Measurements from ENCODE around the gene LRP1. TPM values are rescaled to one million over a fixed set of nuclear protein-coding genes. Genes with fewer than 3 reads are reported as not detected.

Gene LRP1
- total RNA-seq, 1 experiment from 2014 or later = 9.0 TPM

DNA sequence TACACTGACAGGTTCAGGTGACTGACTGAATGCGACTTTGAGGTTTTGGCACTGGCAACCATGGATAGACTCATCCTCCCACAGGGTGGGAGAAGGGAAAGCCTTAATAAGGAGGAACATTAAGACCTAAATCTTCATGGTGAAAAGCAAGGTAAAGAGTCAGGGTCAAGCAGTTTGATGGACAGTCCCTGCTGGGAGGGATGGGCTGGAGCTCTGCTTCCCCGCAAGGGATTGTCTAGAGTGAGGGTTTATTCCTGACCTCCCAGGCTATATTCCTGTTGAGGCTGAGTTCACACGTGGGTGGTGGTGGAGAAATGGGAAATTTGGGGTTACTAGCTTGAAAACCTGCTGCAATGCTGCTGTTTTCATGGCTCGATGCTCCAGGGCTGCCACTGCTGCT, 132.1 kb downstream of the LRP1 start:
- TF ChIP-seq, protein P1, sequence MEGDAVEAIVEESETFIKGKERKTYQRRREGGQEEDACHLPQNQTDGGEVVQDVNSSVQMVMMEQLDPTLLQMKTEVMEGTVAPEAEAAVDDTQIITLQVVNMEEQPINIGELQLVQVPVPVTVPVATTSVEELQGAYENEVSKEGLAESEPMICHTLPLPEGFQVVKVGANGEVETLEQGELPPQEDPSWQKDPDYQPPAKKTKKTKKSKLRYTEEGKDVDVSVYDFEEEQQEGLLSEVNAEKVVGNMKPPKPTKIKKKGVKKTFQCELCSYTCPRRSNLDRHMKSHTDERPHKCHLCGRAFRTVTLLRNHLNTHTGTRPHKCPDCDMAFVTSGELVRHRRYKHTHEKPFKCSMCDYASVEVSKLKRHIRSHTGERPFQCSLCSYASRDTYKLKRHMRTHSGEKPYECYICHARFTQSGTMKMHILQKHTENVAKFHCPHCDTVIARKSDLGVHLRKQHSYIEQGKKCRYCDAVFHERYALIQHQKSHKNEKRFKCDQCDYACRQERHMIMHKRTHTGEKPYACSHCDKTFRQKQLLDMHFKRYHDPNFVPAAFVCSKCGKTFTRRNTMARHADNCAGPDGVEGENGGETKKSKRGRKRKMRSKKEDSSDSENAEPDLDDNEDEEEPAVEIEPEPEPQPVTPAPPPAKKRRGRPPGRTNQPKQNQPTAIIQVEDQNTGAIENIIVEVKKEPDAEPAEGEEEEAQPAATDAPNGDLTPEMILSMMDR (IDR thresholded peaks at IDR 0.05) = no peak
- TF ChIP-seq SIN3A (IDR thresholded peaks at IDR 0.05; ENCODE audit: borderline replicate concordance, insufficient read depth, low read depth, low read length) (no peak), TCF7L2 (IDR thresholded peaks at IDR 0.05; ENCODE audit: low read depth, low read length) (no peak), POLR2AphosphoS5 (IDR thresholded peaks at IDR 0.05; ENCODE audit: low read depth, low read length) (no peak)
- TF ChIP-seq, protein P2, sequence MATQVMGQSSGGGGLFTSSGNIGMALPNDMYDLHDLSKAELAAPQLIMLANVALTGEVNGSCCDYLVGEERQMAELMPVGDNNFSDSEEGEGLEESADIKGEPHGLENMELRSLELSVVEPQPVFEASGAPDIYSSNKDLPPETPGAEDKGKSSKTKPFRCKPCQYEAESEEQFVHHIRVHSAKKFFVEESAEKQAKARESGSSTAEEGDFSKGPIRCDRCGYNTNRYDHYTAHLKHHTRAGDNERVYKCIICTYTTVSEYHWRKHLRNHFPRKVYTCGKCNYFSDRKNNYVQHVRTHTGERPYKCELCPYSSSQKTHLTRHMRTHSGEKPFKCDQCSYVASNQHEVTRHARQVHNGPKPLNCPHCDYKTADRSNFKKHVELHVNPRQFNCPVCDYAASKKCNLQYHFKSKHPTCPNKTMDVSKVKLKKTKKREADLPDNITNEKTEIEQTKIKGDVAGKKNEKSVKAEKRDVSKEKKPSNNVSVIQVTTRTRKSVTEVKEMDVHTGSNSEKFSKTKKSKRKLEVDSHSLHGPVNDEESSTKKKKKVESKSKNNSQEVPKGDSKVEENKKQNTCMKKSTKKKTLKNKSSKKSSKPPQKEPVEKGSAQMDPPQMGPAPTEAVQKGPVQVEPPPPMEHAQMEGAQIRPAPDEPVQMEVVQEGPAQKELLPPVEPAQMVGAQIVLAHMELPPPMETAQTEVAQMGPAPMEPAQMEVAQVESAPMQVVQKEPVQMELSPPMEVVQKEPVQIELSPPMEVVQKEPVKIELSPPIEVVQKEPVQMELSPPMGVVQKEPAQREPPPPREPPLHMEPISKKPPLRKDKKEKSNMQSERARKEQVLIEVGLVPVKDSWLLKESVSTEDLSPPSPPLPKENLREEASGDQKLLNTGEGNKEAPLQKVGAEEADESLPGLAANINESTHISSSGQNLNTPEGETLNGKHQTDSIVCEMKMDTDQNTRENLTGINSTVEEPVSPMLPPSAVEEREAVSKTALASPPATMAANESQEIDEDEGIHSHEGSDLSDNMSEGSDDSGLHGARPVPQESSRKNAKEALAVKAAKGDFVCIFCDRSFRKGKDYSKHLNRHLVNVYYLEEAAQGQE (IDR thresholded peaks at IDR 0.05; ENCODE audit: insufficient read depth in 1 of 2, low read depth in 2 of 2, low read length in 1 of 2) = no peak
- POLR2A ChIA-PET = interaction anchor here (0.6 kb wide), 1 partner anchor 192 kb away, joined by 3 read pairs; no protein-coding TSS in a partner anchor

DNA sequence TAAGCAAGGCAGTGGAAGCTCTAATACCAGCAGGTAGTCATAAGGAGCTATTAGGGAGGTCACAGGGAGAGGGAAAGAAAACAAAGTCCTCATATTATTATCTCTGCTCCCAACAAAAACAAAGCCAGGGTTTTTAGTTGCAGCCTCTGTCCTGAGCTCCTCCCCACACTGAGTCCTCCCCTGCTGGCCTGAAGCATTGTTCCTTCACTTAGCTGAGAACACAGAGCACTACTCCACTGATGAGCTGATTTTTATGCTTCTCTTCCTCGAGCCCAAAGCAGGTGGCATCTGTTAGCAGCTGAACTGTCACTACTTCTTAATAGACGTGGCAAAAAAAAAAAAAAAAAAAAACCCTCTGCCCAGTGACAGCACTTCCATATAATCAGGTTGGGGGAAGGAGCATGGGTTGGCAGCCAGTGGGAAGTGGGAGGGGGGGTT, 133.2 kb downstream of the LRP1 start:
- Histone ChIP-seq H3K36me3 (ENCODE audit: control insufficient read depth, insufficient read depth, low read length) (no peaks in the 10 kb centered on the region), H3K9me3 (ENCODE audit: control insufficient read depth, insufficient read depth, low read depth, low read length) (no peaks in the 10 kb centered on the region), H3K27ac (ENCODE audit: low read length) (no peak overlapping the region), H3K4me3 (ENCODE audit: low read depth in 2 of 2, low read length in 2 of 2) (no peak overlapping the region), H3K27me3 (ENCODE audit: control insufficient read depth, insufficient read depth, low read length) (no peaks in the 10 kb centered on the region), H3K4me1 (ENCODE audit: control insufficient read depth, insufficient read depth, low read length) (no peaks in the 10 kb centered on the region)
- intact Hi-C loops (cut with micrococcal nuclease; ENCODE audit: unreplicated experiment) = loop anchor here (5.0 kb wide), 1 partner anchor 191 kb away; no protein-coding TSS in a partner anchor
- ChIA-PET CTCF (interaction anchor here (0.6 to 1.0 kb wide), 4 partner anchors 17 to 823 kb away, joined by 3 to 8 read pairs (median 4); no protein-coding TSS in a partner anchor), POLR2A (no interaction called here)
- no TSS peak for BruUV-seq (replicated peaks)
- TF ChIP-seq TCF7L2 (IDR thresholded peaks at IDR 0.05; ENCODE audit: low read depth, low read length) (no peak), SIN3A (IDR thresholded peaks at IDR 0.05; ENCODE audit: borderline replicate concordance, insufficient read depth, low read depth, low read length) (no peak), POLR2AphosphoS5 (IDR thresholded peaks at IDR 0.05; ENCODE audit: low read depth, low read length) (no peak)
- TF ChIP-seq, protein P1 (IDR thresholded peaks at IDR 0.05) = no peak
- TF ChIP-seq, protein P2 (IDR thresholded peaks at IDR 0.05; ENCODE audit: insufficient read depth in 1 of 2, low read depth in 2 of 2, low read length in 1 of 2) = no peak
- ATAC-seq = no peak
- in situ Hi-C loops (cut with HindIII; ENCODE audit: low pct_unique_long_range_greater_than_20kb, low sequenced_read_pairs) = no loop called here
- DNase-seq (ENCODE audit: low read depth, low spot score) = no peak

More for the DNA sequence above, 132.1 kb downstream of the LRP1 start:
- no peaks in the 10 kb centered on the region for H3K27me3 ChIP-seq (ENCODE audit: control insufficient read depth, insufficient read depth, low read length)
- no peaks in the 10 kb centered on the region for H3K4me1 ChIP-seq (ENCODE audit: control insufficient read depth, insufficient read depth, low read length)
- in situ Hi-C loops (cut with HindIII; ENCODE audit: low pct_unique_long_range_greater_than_20kb, low sequenced_read_pairs) (no loop called here), intact Hi-C loops (cut with micrococcal nuclease; ENCODE audit: unreplicated experiment) (loop anchor here (5.0 kb wide), 1 partner anchor 192 kb away; no protein-coding TSS in a partner anchor)
- CTCF ChIA-PET = no interaction called here
- no peaks in the 10 kb centered on the region for H3K9me3 ChIP-seq (ENCODE audit: control insufficient read depth, insufficient read depth, low read depth, low read length)
- no peak overlapping the region for H3K4me3 ChIP-seq (ENCODE audit: low read depth in 2 of 2, low read length in 2 of 2)
- no TSS peak for BruUV-seq (replicated peaks)
- no peaks in the 10 kb centered on the region for H3K36me3 ChIP-seq (ENCODE audit: control insufficient read depth, insufficient read depth, low read length)
- DNase-seq (ENCODE audit: low read depth, low spot score) = no peak
- no peak for ATAC-seq
- H3K27ac ChIP-seq (ENCODE audit: low read length) = no peak overlapping the region
